Measurements from ENCODE around the gene TAF9B. TPM values are rescaled to one million over a fixed set of nuclear protein-coding genes. Genes with fewer than 3 reads are reported as not detected.

The TAF9B gene
- total RNA-seq, 4 donors from 2014 or later: 16.3 to 24.0 (median 18.5) TPM

GRCh38 chrX:78106651-78106986, 32.8 kb downstream of the TAF9B start:
- H3K4me1 ChIP-seq: peaks cover 42 to 55% of the 10 kb centered on the region in 2 donors
- H3K27ac ChIP-seq: peak overlapping the region; percentile 91 to 98 (median 98)
- ATAC-seq: no peak
- no peaks in the 10 kb centered on the region for H3K36me3 ChIP-seq
- TF ChIP-seq POLR2A (IDR thresholded peaks at IDR 0.05) (no peak), CTCF (IDR thresholded peaks at IDR 0.05 in 4 of 5, conservative IDR thresholded peaks at IDR 0.05 in 1 of 5) (no peak)
- peak overlapping the region in 3 of 4 donors; percentile 83 to 94 (median 93) for H3K4me3 ChIP-seq
- no peaks in the 10 kb centered on the region for H3K27me3 ChIP-seq
- no peaks in the 10 kb centered on the region for H3K9me3 ChIP-seq
- intact Hi-C loops (cut with DNase I; ENCODE audit: low total_unique reads) (no loop called here), in situ Hi-C loops (cut with MboI; ENCODE audit: low sequenced_read_pairs in 4 of 4) (loop anchor here in 3 of 4 donors (10.0 to 25.0 kb wide), 2 partner anchors 194 to 202 kb away; partner anchors contain the start of gene ATP7A (in 2 of the 3))
- DNase-seq: no peak

GRCh38 chrX:78105944-78106650, 33.4 kb downstream of the TAF9B start:
- Histone ChIP-seq H3K36me3 (no peaks in the 10 kb centered on the region), H3K27me3 (no peaks in the 10 kb centered on the region), H3K4me3 (peak overlapping the region; percentile 81 to 94 (median 88)), H3K27ac (peak overlapping the region; percentile 91 to 98 (median 98)), H3K4me1 (peaks cover 40 to 50% of the 10 kb centered on the region in 2 donors), H3K9me3 (no peaks in the 10 kb centered on the region)
- no peak for DNase-seq
- ATAC-seq: no peak
- intact Hi-C loops (cut with DNase I; ENCODE audit: low total_unique reads): loop anchor here (1.0 to 2.0 kb wide), 2 partner anchors 33 to 195 kb away; partner anchors contain the start of genes ATP7A and TAF9B
- TF ChIP-seq POLR2A (IDR thresholded peaks at IDR 0.05) (no peak), CTCF (IDR thresholded peaks at IDR 0.05 in 4 of 5, conservative IDR thresholded peaks at IDR 0.05 in 1 of 5) (no peak)
- in situ Hi-C loops (cut with MboI; ENCODE audit: low sequenced_read_pairs in 4 of 4): loop anchor here in 3 of 4 donors (10.0 to 25.0 kb wide), 2 partner anchors 194 to 201 kb away; partner anchors contain the start of gene ATP7A (in 2 of the 3)

- DNase-seq (peak; percentile 59 to 80), ATAC-seq (peak; percentile 74 to 83)
- peak overlapping the region; percentile 81 to 94 (median 88) for H3K4me3 ChIP-seq
- no peak for TF ChIP-seq CTCF (IDR thresholded peaks at IDR 0.05 in 4 of 5, conservative IDR thresholded peaks at IDR 0.05 in 1 of 5)
- TF ChIP-seq POLR2A (IDR thresholded peaks at IDR 0.05): peak in 1 of 2 donors; percentile 16
- in situ Hi-C loops (cut with MboI; ENCODE audit: low sequenced_read_pairs in 4 of 4): loop anchor here in 3 of 4 donors (10.0 to 25.0 kb wide), 2 partner anchors 192 to 200 kb away; partner anchors contain the start of gene ATP7A (in 2 of the 3)
- intact Hi-C loops (cut with DNase I; ENCODE audit: low total_unique reads): loop anchor here (1.0 to 2.0 kb wide), 3 partner anchors 35 to 204 kb away; partner anchors contain the start of genes ATP7A and TAF9B
- no peaks in the 10 kb centered on the region for H3K36me3 ChIP-seq
- peak overlapping the region; percentile 91 to 98 (median 98) for H3K27ac ChIP-seq
- no peaks in the 10 kb centered on the region for H3K27me3 ChIP-seq
- no peaks in the 10 kb centered on the region for H3K9me3 ChIP-seq
- peaks cover 40 to 44% of the 10 kb centered on the region in 2 donors for H3K4me1 ChIP-seq
These were observed 34.8 kb downstream of the TAF9B start for GRCh38 chrX:78104447-78105176.

- DNase-seq (peak; percentile 90 to 95), ATAC-seq (peak; percentile 81 to 90)
- Histone ChIP-seq H3K27ac (peak within 1 kb of the TSS; percentile 91 to 98 (median 98)), H3K27me3 (no peaks in the 10 kb centered on the region), H3K4me1 (peaks cover 36 to 37% of the 10 kb centered on the region in 2 donors), H3K36me3 (no peaks in the 10 kb centered on the region), H3K4me3 (peak within 1 kb of the TSS; percentile 81 to 94 (median 88)), H3K9me3 (no peaks in the 10 kb centered on the region)
- TF ChIP-seq CTCF (IDR thresholded peaks at IDR 0.05 in 4 of 5, conservative IDR thresholded peaks at IDR 0.05 in 1 of 5) (no peak), POLR2A (IDR thresholded peaks at IDR 0.05) (peak; percentile 85 to 88)
- in situ Hi-C loops (cut with MboI; ENCODE audit: low sequenced_read_pairs in 4 of 4) (loop anchor here in 3 of 4 donors (10.0 to 25.0 kb wide), 2 partner anchors 192 to 199 kb away; partner anchors contain the start of gene ATP7A (in 2 of the 3)), intact Hi-C loops (cut with DNase I; ENCODE audit: low total_unique reads) (loop anchor here (1.0 to 2.0 kb wide), 2 partner anchors 193 to 204 kb away; partner anchors contain the start of gene ATP7A)
These were observed 35.6 kb downstream of the TAF9B start, which contains the start of gene PGK1 for GRCh38 chrX:78103623-78104446. PGK1 (plus strand) TSS chrX:78104248; CDS start chrX:78104341, 93 bp downstream.
